RWPE2 (cell line): ENCODE measurements around the gene UBE2B.
A peak's percentile ranks its signal among the peaks of the same experiment; 100 is the strongest.
"Not testable (repeated sequence)": the region's sequence is repeated elsewhere in the genome, so short reads cannot be mapped to it uniquely, and the experiment has no call there.

Experiments used
- ATAC-seq: fragments of 200-7000 bp; cut with Tn5 transposase; 3 replicates; pipeline ENCODE4 v1.9.1; 2021; ENCODE audit warnings: low read depth
- DNase-seq: peaks from one replicate; pipeline ENCODE4 v3.0.0-alpha.2; 2020; ENCODE audit warnings: low spot score
- H3K27ac ChIP-seq: fragments of 450-650 bp; 2 replicates; pipeline ENCODE4 v1.5.1; 2017; ENCODE audit warnings: mild to moderate bottlenecking; ENCODE audit not compliant: poor library complexity, severe bottlenecking
- H3K27me3 ChIP-seq: fragments of 250-450 bp; sonication (Bioruptor Pico); 2 replicates; pipeline ENCODE4 v1.5.1; 2021; ENCODE audit warnings: mild to moderate bottlenecking, moderate library complexity; ENCODE audit not compliant: insufficient read depth, poor library complexity, severe bottlenecking
- H3K36me3 ChIP-seq: fragments of 250-450 bp; sonication (Bioruptor Pico); 2 replicates; pipeline ENCODE4 v1.5.1; 2020; ENCODE audit warnings: low read depth, mild to moderate bottlenecking, moderate library complexity
- H3K4me1 ChIP-seq: fragments of 250-450 bp; sonication (Bioruptor Pico); 2 replicates; pipeline ENCODE4 v1.5.1; 2021; ENCODE audit warnings: mild to moderate bottlenecking, moderate library complexity; ENCODE audit not compliant: insufficient read depth, poor library complexity, severe bottlenecking
- H3K4me3 ChIP-seq: fragments of 250-450 bp; sonication (Bioruptor Pico); 2 replicates; pipeline ENCODE4 v1.5.1; 2021; ENCODE audit warnings: mild to moderate bottlenecking, moderate library complexity; ENCODE audit not compliant: severe bottlenecking
- H3K9me3 ChIP-seq: fragments of 250-450 bp; sonication (Bioruptor Pico); 2 replicates; pipeline ENCODE4 v1.5.1; 2021; ENCODE audit warnings: mild to moderate bottlenecking, moderate library complexity; ENCODE audit not compliant: severe bottlenecking
- TF ChIP-seq, protein P1 (sequence below): fragments of 450-650 bp; IDR thresholded peaks from one replicate; pipeline ENCODE4 v1.5.1; 2017; ENCODE audit warnings: mild to moderate bottlenecking, moderate library complexity; ENCODE audit not compliant: poor library complexity, severe bottlenecking

Gene UBE2B

DNA sequence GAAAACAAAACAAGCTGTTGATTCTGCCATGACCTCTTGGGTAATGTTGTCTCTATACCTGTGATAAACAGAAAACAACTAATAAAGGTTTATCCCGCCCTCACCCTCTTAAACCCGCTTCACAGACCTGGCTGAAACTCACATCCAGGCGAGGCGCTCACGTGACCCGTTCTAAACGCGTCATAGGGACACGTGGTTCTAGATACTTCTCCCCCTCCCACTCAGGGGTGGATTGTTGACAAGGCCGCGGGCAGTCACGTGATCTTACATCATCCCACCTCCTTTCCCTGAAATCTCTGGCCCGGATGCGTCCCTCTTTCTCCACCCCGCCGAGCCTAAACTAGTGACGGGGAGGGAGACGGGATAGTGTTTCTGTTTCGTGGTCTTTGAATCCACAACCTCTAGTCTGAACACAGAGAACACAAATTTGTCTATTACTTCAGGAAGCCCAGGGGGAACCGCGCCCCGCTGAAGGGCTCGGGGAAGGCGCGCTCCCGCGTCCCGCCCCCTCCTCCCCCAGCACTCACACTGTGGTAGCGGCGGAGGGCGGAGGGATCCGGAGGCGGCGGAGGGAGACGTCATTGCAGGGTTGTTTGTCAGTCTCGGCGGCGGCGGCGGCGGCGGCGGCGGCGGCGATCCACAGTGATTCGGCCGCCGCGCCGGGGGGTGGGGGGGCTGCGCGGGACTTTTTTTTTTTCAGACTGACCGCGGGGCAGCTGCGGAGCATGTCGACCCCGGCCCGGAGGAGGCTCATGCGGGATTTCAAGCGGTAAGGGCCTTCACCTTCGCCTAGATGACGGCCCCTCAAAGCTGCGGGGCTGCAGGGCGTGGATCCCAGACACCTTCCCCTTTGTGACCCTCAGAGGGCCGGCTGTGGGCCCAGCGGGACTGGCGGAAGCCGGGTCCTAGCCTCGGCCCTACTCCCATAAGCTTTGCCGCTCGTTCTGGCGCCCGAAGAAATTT, at the start of gene UBE2B:
TSS of gene UBE2B (plus strand) at position 699 of the 963 bp plus-strand sequence. CDS start at position 726, 27 bp downstream.
- ATAC-seq (peak; percentile 70), DNase-seq (peak; percentile 100)
- TF ChIP-seq, protein P1, sequence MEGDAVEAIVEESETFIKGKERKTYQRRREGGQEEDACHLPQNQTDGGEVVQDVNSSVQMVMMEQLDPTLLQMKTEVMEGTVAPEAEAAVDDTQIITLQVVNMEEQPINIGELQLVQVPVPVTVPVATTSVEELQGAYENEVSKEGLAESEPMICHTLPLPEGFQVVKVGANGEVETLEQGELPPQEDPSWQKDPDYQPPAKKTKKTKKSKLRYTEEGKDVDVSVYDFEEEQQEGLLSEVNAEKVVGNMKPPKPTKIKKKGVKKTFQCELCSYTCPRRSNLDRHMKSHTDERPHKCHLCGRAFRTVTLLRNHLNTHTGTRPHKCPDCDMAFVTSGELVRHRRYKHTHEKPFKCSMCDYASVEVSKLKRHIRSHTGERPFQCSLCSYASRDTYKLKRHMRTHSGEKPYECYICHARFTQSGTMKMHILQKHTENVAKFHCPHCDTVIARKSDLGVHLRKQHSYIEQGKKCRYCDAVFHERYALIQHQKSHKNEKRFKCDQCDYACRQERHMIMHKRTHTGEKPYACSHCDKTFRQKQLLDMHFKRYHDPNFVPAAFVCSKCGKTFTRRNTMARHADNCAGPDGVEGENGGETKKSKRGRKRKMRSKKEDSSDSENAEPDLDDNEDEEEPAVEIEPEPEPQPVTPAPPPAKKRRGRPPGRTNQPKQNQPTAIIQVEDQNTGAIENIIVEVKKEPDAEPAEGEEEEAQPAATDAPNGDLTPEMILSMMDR = no peak
- Histone ChIP-seq H3K36me3 (peaks cover 37% of the 10 kb centered on the region), H3K4me3 (peak within 1 kb of the TSS; percentile 49), H3K27ac (peak within 1 kb of the TSS; percentile 75), H3K9me3 (no peaks in the 10 kb centered on the region), H3K27me3 (no peaks in the 10 kb centered on the region), H3K4me1 (peaks cover 21% of the 10 kb centered on the region)

DNA sequence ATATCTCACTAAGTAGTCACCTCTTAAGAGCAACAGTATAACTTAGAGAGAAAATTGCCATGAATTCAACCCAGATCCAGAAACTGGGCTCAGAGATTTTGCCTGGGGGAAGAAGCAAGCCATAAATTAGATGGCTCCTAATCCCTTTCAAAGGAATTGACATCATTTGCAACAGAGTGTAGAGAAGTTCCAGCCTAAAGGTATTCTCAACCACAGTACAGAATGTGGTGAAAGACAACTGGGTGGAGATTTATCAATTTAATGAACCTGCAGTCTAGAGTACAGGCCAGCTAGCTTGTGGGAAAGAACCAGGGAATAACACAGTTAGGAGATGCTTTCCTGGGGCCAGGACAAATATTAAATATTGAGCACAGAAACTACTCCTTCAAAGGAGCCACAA, 44.0 kb upstream of the UBE2B start:
- Histone ChIP-seq H3K9me3 (peaks cover 14% of the 10 kb centered on the region), H3K27ac (no peak overlapping the region), H3K4me1 (no peaks in the 10 kb centered on the region), H3K36me3 (no peaks in the 10 kb centered on the region), H3K27me3 (no peaks in the 10 kb centered on the region), H3K4me3 (no peak overlapping the region)
- TF ChIP-seq, protein P1 = no peak
- ATAC-seq (no peak), DNase-seq (no peak)

DNA sequence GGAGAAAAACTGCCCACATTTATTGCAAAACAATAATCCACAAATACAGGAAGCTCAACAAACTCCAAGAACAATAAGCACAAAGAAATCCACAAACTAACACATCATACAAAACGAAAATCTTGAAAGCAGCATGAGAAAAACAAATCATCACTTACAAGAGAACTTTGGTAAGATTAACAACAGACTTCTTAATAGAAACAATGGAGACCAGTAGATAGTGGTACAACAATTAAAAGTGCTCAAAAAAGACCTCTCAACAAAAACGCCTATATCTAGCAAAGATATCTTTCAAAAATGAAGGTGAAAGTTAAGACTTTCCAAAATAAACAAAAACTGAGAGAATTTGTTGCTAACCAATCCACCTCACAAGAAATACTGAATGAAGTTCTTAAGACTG, 42.8 kb upstream of the UBE2B start:
- Histone ChIP-seq H3K27me3 (no peaks in the 10 kb centered on the region), H3K4me1 (no peaks in the 10 kb centered on the region), H3K4me3 (no peak overlapping the region), H3K9me3 (peaks cover 14% of the 10 kb centered on the region), H3K27ac (no peak overlapping the region), H3K36me3 (no peaks in the 10 kb centered on the region)
- ATAC-seq (no peak), DNase-seq (no peak)
- TF ChIP-seq, protein P1 = no peak

DNA sequence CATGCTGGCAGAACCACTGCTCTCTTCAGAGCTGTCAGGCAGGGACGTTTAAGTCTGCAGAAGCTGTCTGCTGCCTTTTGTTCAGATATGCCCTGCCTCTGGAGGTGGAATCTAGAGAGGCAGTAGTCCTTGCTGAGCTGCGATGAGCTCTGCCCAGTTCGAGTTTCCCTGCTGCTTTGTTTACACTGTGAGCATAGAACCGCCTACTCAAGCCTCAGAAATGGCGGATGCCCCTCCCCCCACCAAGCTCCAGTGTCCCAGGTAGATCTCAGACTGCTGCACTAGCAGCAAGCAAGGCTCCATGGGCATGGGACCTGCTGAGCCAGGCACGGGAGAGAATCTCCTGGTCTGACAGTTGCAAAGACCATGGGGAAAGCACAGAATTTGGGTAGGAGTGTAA, 34.5 kb upstream of the UBE2B start:
- not testable (repeated sequence) for H3K27ac ChIP-seq, H3K36me3 ChIP-seq, DNase-seq, H3K27me3 ChIP-seq, H3K4me1 ChIP-seq, H3K9me3 ChIP-seq, ATAC-seq, H3K4me3 ChIP-seq

DNA sequence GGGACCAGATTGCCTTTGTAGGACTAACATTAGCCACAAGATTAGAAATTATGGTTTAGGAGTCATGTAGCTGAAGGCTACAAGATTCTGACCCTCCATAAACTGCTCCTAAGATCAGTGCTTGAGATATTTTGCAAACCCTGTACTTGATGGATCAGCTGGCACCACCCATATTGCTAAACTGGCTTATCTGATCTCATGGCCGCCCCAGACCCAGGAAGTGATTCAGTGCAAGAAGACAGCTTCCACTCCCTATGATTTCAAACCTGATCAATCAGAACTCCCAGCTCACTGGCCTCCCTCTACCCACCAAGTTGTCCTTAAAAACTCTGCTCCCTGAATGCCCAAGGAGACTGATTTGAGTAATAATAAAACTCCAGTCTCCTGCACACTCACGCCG, 27.9 kb upstream of the UBE2B start:
- not testable (repeated sequence) for H3K4me1 ChIP-seq, H3K27ac ChIP-seq, H3K27me3 ChIP-seq, ATAC-seq, DNase-seq, H3K9me3 ChIP-seq, H3K4me3 ChIP-seq, H3K36me3 ChIP-seq

DNA sequence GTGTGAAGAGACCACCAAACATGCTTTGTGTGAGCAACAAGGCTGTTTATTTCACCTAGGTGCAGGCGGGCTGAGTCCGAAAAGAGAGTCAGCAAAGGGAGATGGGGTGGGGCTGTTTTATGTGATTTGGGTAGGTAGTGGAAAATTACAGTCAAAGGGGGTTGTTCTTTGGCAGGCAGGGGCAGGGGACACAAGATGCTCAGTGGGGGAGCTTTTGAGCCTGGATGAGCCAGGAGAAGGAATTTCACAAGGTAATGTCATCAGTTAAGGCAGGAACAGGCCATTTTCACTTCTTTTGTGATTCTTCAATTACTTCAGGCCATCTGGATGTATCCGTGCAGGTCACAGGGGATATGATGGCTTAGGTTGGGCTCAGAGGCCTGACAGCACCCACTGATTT, 25.9 kb upstream of the UBE2B start:
- ATAC-seq, H3K4me1 ChIP-seq, H3K4me3 ChIP-seq, H3K9me3 ChIP-seq, H3K27me3 ChIP-seq, H3K36me3 ChIP-seq, H3K27ac ChIP-seq, DNase-seq: not testable (repeated sequence)
